Right lobe of liver (tissue), 4 donors: Measurements from ENCODE around the gene SPDYE1.
"Not testable (repeated sequence)": the region's sequence is repeated elsewhere in the genome, so short reads cannot be mapped to it uniquely, and the experiment has no call there.

Experiments
- POLR2A ChIP-seq: fragments of 450-650 bp; IDR thresholded peaks from one replicate; pipeline ENCODE4 v1.6.1; 2017; ENCODE audit warnings: antibody characterized with exemption, mild to moderate bottlenecking
- TF ChIP-seq, protein P1 (sequence below), 4 donors: fragments of 200-600 bp in 3 of 4; fragments of 450-650 bp in 1 of 4; IDR thresholded peaks; one replicate each; pipeline versions ENCODE4 v1.5.1 to v1.8.0; 2016 to 2022; ENCODE audit warnings: antibody characterized with exemption in 4 of 4, mild to moderate bottlenecking in 2 of 4
- donor health status: DM: no; HTN: no; CAD: no.
- donor health status: DM: no; HTN: no; CAD: no.
- donor health status: DM: no; HTN: yes; CAD: no.

DNA sequence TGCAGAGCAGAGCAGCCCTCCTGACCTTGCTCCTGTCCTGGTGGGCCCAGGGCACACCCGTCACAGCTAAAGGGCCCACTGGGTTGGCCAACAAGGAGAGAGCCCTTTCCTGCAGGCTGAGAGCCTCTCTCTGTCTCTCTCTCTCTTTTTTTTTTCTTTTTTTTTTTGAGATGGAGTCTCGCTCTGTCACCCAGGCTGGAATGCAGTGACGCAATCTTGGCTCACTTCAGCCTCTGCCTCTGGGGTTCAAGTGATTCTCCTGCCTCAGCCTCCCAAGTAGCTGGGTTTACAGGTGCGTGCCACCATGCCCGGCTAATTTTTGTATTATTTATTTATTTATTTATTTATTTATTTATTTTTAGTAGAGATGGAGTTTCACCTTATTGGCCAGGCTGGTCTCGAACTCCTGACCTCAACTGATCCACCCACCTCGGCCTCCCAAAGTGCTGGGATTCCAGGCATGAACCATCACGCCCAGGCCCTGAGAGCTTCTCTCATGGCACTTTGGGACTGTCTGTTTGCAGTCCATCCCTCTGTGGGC, 23.6 kb upstream of the SPDYE1 start:
- TF ChIP-seq, protein P1, sequence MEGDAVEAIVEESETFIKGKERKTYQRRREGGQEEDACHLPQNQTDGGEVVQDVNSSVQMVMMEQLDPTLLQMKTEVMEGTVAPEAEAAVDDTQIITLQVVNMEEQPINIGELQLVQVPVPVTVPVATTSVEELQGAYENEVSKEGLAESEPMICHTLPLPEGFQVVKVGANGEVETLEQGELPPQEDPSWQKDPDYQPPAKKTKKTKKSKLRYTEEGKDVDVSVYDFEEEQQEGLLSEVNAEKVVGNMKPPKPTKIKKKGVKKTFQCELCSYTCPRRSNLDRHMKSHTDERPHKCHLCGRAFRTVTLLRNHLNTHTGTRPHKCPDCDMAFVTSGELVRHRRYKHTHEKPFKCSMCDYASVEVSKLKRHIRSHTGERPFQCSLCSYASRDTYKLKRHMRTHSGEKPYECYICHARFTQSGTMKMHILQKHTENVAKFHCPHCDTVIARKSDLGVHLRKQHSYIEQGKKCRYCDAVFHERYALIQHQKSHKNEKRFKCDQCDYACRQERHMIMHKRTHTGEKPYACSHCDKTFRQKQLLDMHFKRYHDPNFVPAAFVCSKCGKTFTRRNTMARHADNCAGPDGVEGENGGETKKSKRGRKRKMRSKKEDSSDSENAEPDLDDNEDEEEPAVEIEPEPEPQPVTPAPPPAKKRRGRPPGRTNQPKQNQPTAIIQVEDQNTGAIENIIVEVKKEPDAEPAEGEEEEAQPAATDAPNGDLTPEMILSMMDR (IDR thresholded peaks at IDR 0.05), result not testable (repeated sequence)
- TF ChIP-seq POLR2A, result not testable (repeated sequence)
